ENCODE measurements around the gene ULBP2. TPM values are rescaled to one million over a fixed set of nuclear protein-coding genes. Genes with fewer than 3 reads are reported as not detected.

ULBP2 gene, protein sequence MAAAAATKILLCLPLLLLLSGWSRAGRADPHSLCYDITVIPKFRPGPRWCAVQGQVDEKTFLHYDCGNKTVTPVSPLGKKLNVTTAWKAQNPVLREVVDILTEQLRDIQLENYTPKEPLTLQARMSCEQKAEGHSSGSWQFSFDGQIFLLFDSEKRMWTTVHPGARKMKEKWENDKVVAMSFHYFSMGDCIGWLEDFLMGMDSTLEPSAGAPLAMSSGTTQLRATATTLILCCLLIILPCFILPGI
- total RNA-seq (under 1 TPM; 0.48 to 0.51 TPM), polyA plus RNA-seq (0.68 TPM)

DNA sequence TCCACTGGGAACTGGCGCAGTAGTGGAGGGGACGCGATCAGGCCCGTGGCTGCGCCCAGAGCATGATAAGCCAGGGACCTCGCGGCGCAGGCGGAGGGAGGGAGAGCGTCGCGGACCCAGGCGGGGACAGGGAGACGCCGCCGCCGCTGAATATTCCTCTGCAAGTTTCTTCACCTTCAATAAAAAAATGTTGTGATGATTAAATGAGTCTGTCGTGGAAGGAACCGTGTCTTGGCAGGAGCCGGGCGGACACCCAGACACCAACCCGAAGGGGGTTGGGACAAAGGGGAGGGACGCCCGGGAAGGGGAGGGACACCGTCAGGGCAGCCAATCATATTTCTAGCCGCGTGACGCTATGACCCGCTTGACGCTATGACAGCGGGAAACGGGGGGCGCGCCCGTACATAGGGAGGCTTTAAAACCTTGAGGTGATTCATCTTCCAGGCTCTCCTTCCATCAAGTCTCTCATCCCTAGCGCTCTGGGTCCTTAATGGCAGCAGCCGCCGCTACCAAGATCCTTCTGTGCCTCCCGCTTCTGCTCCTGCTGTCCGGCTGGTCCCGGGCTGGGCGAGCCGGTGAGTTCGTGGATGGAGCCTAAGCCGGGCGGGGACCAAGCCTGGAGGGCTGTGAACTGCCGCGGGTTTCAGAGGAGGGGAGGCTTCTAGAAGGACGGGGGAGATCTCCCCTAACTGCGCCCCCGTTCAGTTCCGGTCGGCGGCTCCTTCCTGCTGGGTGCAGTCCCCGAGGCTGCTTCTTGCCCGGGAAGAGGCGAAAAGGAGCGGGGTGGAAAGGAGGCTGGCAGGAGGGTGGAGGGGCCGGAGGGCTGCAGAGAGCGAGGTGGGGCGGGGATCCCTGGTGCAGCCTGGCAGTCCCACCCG, at the start of gene ULBP2:
TSS of gene ULBP2 (plus strand) at position 432 of the 878 bp plus-strand sequence. CDS start at position 491, 59 bp downstream.
- CTCF ChIA-PET = interaction anchor here (1.3 to 1.9 kb wide), 2 partner anchors 65 to 75 kb away, joined by 3 to 6 read pairs; no protein-coding TSS in a partner anchor
- Mint-ChIP-seq H3K36me3 (peaks cover 0 to 4% (median 0%) of the 10 kb centered on the region in 3 donors), H3K27me3 (peaks cover 35 to 38% of the 10 kb centered on the region in 2 donors), H3K27ac (peak within 1 kb of the TSS in 7 of 8 donors; percentile 84 to 98 (median 94)), H3K4me1 (peaks cover 24 to 48% (median 30%) of the 10 kb centered on the region in 3 donors), H3K9me3 (no peaks in the 10 kb centered on the region), H3K4me3 (peak within 1 kb of the TSS; percentile 90 to 95 (median 94))
- Histone ChIP-seq H3K9me3 (ENCODE audit: low read length) (no peaks in the 10 kb centered on the region), H3K36me3 (ENCODE audit: insufficient read depth, low read length) (no peaks in the 10 kb centered on the region), H3K27me3 (ENCODE audit: insufficient read depth, low read length, poor library complexity, severe bottlenecking) (peaks cover 37% of the 10 kb centered on the region), H3K4me3 (ENCODE audit: low read length) (peak within 1 kb of the TSS; percentile 83), H3K27ac (ENCODE audit: low read depth, low read length) (no peak within 1 kb of the TSS), H3K4me1 (ENCODE audit: insufficient read depth, low read length) (peaks cover 29% of the 10 kb centered on the region)
- DNase-seq = peak; percentile 90 to 93 (median 91)
- POLR2A ChIA-PET = no interaction called here

DNA sequence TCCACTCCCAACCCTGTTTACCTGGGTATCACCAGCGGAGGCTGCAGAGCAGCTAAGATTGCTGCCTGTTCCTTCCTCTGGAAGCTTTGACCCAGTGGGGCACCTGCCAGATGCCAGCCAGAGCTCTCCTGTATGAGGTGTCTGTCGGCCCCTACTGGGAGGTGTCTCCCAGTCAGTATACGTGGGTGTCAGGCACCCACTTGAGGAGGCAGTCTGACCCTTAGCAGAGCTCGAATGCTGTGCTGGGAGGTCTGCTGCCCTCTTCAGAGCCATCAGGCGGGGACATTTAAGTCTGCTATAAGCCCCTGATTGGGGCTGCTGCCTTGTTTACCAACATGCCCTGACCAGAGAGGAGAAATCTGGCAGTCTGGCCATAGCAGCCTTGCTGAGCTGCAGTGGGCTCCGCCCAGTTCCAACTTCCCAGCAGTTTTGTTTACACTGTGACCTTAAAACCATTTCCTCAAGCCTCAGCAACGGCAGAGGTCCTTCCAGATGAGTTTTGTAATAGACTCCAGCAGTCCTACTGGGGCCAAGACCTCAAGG, 46.7 kb upstream of the ULBP2 start:
- no peaks in the 10 kb centered on the region for H3K36me3 Mint-ChIP-seq
- H3K4me3 Mint-ChIP-seq = no peak overlapping the region
- H3K4me3 ChIP-seq (ENCODE audit: low read length) = no peak overlapping the region
- no peaks in the 10 kb centered on the region for H3K36me3 ChIP-seq (ENCODE audit: insufficient read depth, low read length)
- H3K27me3 Mint-ChIP-seq = peaks cover 16 to 17% of the 10 kb centered on the region in 2 donors
- H3K27me3 ChIP-seq (ENCODE audit: insufficient read depth, low read length, poor library complexity, severe bottlenecking) = no peaks in the 10 kb centered on the region
- no peak overlapping the region for H3K27ac ChIP-seq (ENCODE audit: low read depth, low read length)
- no peak overlapping the region for H3K27ac Mint-ChIP-seq
- H3K9me3 ChIP-seq (ENCODE audit: low read length) = no peaks in the 10 kb centered on the region
- ChIA-PET POLR2A (no interaction called here), CTCF (no interaction called here)
- H3K9me3 Mint-ChIP-seq = no peaks in the 10 kb centered on the region
- peaks cover 7% of the 10 kb centered on the region for H3K4me1 ChIP-seq (ENCODE audit: insufficient read depth, low read length)
- H3K4me1 Mint-ChIP-seq = peaks cover 10 to 23% (median 11%) of the 10 kb centered on the region in 3 donors
- DNase-seq = no peak

GRCh38 chr6:149895833-149896271, 46.0 kb upstream of the ULBP2 start:
- peak overlapping the region in 2 of 8 donors; percentile 18 to 21 for H3K27ac Mint-ChIP-seq
- peak overlapping the region in 2 of 7 donors; percentile 3 to 22 for H3K4me3 Mint-ChIP-seq
- Histone ChIP-seq H3K4me1 (ENCODE audit: insufficient read depth, low read length) (peaks cover 7% of the 10 kb centered on the region), H3K27me3 (ENCODE audit: insufficient read depth, low read length, poor library complexity, severe bottlenecking) (peaks cover 4% of the 10 kb centered on the region), H3K36me3 (ENCODE audit: insufficient read depth, low read length) (no peaks in the 10 kb centered on the region), H3K27ac (ENCODE audit: low read depth, low read length) (no peak overlapping the region), H3K9me3 (ENCODE audit: low read length) (no peaks in the 10 kb centered on the region), H3K4me3 (ENCODE audit: low read length) (no peak overlapping the region)
- POLR2A ChIA-PET = no interaction called here
- peak in 3 of 5 donors; percentile 31 to 59 (median 46) for DNase-seq
- no peaks in the 10 kb centered on the region for H3K9me3 Mint-ChIP-seq
- peaks cover 12 to 18% of the 10 kb centered on the region in 2 donors for H3K27me3 Mint-ChIP-seq
- H3K4me1 Mint-ChIP-seq = peaks cover 10 to 23% (median 11%) of the 10 kb centered on the region in 3 donors
- H3K36me3 Mint-ChIP-seq = no peaks in the 10 kb centered on the region
- CTCF ChIA-PET = no interaction called here

GRCh38 chr6:149896491-149896890, 45.3 kb upstream of the ULBP2 start:
- Histone ChIP-seq H3K36me3 (ENCODE audit: insufficient read depth, low read length) (no peaks in the 10 kb centered on the region), H3K27me3 (ENCODE audit: insufficient read depth, low read length, poor library complexity, severe bottlenecking) (peaks cover 4% of the 10 kb centered on the region), H3K9me3 (ENCODE audit: low read length) (no peaks in the 10 kb centered on the region), H3K27ac (ENCODE audit: low read depth, low read length) (no peak overlapping the region), H3K4me3 (ENCODE audit: low read length) (no peak overlapping the region), H3K4me1 (ENCODE audit: insufficient read depth, low read length) (peaks cover 7% of the 10 kb centered on the region)
- H3K4me3 Mint-ChIP-seq = peak overlapping the region in 2 of 7 donors; percentile 9 to 57
- H3K36me3 Mint-ChIP-seq = no peaks in the 10 kb centered on the region
- CTCF ChIA-PET = no interaction called here
- peaks cover 10 to 23% (median 11%) of the 10 kb centered on the region in 3 donors for H3K4me1 Mint-ChIP-seq
- H3K9me3 Mint-ChIP-seq = no peaks in the 10 kb centered on the region
- H3K27ac Mint-ChIP-seq = peak overlapping the region in 3 of 8 donors; percentile 12 to 87 (median 12)
- DNase-seq = no peak
- POLR2A ChIA-PET = no interaction called here
- peaks cover 10 to 19% of the 10 kb centered on the region in 2 donors for H3K27me3 Mint-ChIP-seq

DNA sequence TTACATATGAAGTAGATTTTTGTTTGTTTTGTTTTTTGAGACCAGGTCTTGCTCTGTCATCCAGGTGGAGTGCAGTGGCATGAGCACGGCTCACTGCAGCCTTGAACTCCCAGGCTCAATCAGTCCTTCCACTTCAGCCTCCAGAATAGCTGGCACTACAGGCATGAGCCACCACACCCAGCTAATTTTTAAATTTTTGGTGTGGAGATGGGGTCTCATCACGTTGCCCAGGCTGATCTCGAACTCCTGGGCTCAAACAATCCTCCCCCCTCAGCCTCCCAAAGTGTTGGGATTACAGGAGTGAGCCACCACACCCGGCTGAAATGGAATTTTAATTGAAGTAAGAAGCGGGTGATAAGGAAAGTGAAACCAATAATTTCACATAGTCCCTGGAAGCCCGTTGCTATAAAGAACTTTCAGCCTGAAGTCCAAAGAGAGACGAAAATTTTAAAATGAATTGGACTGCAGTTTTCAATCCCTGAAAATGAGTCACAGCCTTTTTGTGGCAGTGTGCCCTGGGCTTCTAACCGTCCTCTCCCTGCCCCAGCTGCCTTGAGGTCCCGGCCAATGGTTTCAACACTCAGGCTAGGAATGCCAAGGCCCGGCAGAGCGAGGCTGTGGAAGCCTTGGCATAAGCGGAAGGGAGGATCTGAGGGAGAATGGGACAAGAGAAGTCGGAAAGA, 44.7 kb upstream of the ULBP2 start:
- H3K27ac ChIP-seq (ENCODE audit: low read depth, low read length) = no peak overlapping the region
- H3K4me1 Mint-ChIP-seq = peaks cover 10 to 23% (median 11%) of the 10 kb centered on the region in 3 donors
- H3K27me3 Mint-ChIP-seq = peaks cover 8 to 21% of the 10 kb centered on the region in 2 donors
- H3K36me3 Mint-ChIP-seq = no peaks in the 10 kb centered on the region
- no peaks in the 10 kb centered on the region for H3K9me3 Mint-ChIP-seq
- H3K4me1 ChIP-seq (ENCODE audit: insufficient read depth, low read length) = peaks cover 7% of the 10 kb centered on the region
- no peaks in the 10 kb centered on the region for H3K9me3 ChIP-seq (ENCODE audit: low read length)
- no peak overlapping the region for H3K4me3 ChIP-seq (ENCODE audit: low read length)
- H3K36me3 ChIP-seq (ENCODE audit: insufficient read depth, low read length) = no peaks in the 10 kb centered on the region
- ChIA-PET POLR2A (no interaction called here), CTCF (no interaction called here)
- H3K4me3 Mint-ChIP-seq = peak overlapping the region in 5 of 7 donors; percentile 9 to 57 (median 38)
- H3K27me3 ChIP-seq (ENCODE audit: insufficient read depth, low read length, poor library complexity, severe bottlenecking) = peaks cover 4% of the 10 kb centered on the region
- H3K27ac Mint-ChIP-seq = peak overlapping the region in 1 of 8 donors; percentile 18
- DNase-seq = no peak

DNA sequence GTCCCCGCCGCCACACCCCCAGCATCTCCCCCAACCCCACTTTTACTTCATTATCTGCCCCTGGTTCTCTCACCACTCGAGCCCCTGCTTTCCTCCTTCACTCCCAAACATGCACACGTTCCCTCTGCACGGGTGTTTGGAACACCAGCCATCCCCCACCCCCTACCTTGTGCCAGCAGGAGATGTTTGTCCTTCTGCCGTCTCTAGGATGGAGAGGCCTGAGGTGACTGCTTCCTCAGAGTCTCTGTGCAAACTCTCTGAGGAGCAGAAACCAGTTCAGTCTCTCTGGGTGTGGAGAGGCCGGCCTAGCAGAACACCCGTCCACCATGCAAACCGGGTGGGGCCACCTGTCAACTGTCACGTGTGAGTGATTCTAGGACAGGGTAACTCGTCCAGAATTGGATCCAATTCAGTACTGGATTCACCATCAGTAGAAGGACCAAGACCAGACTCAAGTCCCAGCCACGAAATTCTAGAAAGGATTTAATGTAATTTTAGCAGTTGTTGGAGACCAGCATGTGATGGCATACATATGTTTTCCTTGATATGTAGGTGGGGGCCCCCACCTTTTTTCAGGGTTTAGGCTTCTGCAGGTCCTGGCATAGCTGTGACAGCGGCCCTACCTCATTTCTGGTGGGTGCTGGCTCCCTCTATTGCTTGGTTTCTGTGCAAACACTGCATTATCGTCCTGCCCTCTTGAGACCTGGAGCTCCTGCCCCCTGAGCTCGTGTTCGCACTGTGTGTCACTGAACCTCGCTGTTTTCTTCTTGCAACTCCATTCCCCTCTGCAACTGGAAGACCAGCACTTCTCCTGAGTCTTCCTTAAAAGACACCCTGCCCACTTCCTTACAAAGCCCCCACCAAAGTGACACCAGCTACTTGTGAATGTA, 43.7 kb upstream of the ULBP2 start, which contains the start of gene RAET1E:
TSS of gene RAET1E (minus strand) at position 259 of the 890 bp plus-strand sequence. CDS start 7,212 bp downstream, outside the sequence.
- DNase-seq = no peak
- peak within 1 kb of the TSS in 6 of 7 donors; percentile 9 to 75 (median 46) for H3K4me3 Mint-ChIP-seq

DNA sequence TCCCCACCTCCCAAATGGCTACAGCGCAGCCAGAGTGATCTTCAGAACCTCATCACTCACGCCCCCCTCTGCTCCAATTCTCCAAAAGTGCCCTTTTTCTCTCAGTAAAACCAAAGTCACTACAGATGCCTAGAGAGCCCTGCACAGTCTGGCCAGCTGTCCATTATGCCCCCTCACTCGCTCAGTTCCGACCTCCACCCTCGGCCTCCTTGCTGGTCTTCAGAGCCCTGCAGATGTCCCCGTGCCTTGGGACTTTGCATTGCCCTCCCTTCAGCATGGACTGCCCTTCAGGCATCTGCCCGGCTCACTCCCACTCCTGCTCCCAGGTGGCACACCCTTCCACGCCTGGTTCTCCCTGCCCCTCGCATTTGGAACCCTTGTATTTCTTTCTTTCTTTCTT, 42.8 kb upstream of the ULBP2 start:
- POLR2A ChIA-PET = no interaction called here
- no peaks in the 10 kb centered on the region for H3K36me3 ChIP-seq (ENCODE audit: insufficient read depth, low read length)
- H3K4me1 Mint-ChIP-seq = peaks cover 10 to 23% (median 11%) of the 10 kb centered on the region in 3 donors
- H3K27ac Mint-ChIP-seq = no peak overlapping the region
- H3K36me3 Mint-ChIP-seq = no peaks in the 10 kb centered on the region
- H3K4me3 Mint-ChIP-seq = no peak overlapping the region
- peaks cover 4% of the 10 kb centered on the region for H3K27me3 ChIP-seq (ENCODE audit: insufficient read depth, low read length, poor library complexity, severe bottlenecking)
- CTCF ChIA-PET = no interaction called here
- no peak overlapping the region for H3K27ac ChIP-seq (ENCODE audit: low read depth, low read length)
- H3K27me3 Mint-ChIP-seq = peaks cover 14 to 17% of the 10 kb centered on the region in 2 donors
- H3K9me3 ChIP-seq (ENCODE audit: low read length) = no peaks in the 10 kb centered on the region
- H3K9me3 Mint-ChIP-seq = no peaks in the 10 kb centered on the region
- no peak overlapping the region for H3K4me3 ChIP-seq (ENCODE audit: low read length)
- DNase-seq = no peak
- peaks cover 7% of the 10 kb centered on the region for H3K4me1 ChIP-seq (ENCODE audit: insufficient read depth, low read length)

More for the DNA sequence above, 43.7 kb upstream of the ULBP2 start, which contains the start of gene RAET1E:
- Mint-ChIP-seq H3K9me3 (no peaks in the 10 kb centered on the region), H3K27me3 (peaks cover 12 to 21% of the 10 kb centered on the region in 2 donors), H3K36me3 (no peaks in the 10 kb centered on the region), H3K27ac (peak within 1 kb of the TSS in 3 of 8 donors; percentile 18 to 78 (median 77)), H3K4me1 (peaks cover 10 to 23% (median 11%) of the 10 kb centered on the region in 3 donors)
- ChIA-PET CTCF (no interaction called here), POLR2A (no interaction called here)
- Histone ChIP-seq H3K4me1 (ENCODE audit: insufficient read depth, low read length) (peaks cover 7% of the 10 kb centered on the region), H3K27me3 (ENCODE audit: insufficient read depth, low read length, poor library complexity, severe bottlenecking) (peaks cover 4% of the 10 kb centered on the region), H3K27ac (ENCODE audit: low read depth, low read length) (no peak within 1 kb of the TSS), H3K4me3 (ENCODE audit: low read length) (no peak within 1 kb of the TSS), H3K36me3 (ENCODE audit: insufficient read depth, low read length) (no peaks in the 10 kb centered on the region), H3K9me3 (ENCODE audit: low read length) (no peaks in the 10 kb centered on the region)

All from CD8-positive, alpha-beta memory T cell (primary cell).